ENCODE results near the gene SRSF10.
A peak's percentile ranks its signal among the peaks of the same experiment; 100 is the strongest.

The SRSF10 gene

GRCh38 chr1:23966973-23967493 is 13.1 kb downstream of the SRSF10 start:
- DNase-seq (ENCODE audit: low spot score), result no peak
- no peak for TF ChIP-seq CTCF (IDR thresholded peaks at IDR 0.05; ENCODE audit: extremely low read depth, insufficient read depth, missing control alignments)
- in situ Hi-C loops (cut with MboI; ENCODE audit: low pct_unique_long_range_greater_than_20kb, low sequenced_read_pairs, unreplicated experiment), result no loop called here

- no peak for TF ChIP-seq CTCF (IDR thresholded peaks at IDR 0.05; ENCODE audit: extremely low read depth, insufficient read depth, missing control alignments)
- in situ Hi-C loops (cut with MboI; ENCODE audit: low pct_unique_long_range_greater_than_20kb, low sequenced_read_pairs, unreplicated experiment), result no loop called here
These were observed 15.1 kb downstream of the SRSF10 start for GRCh38 chr1:23964790-23965740.

GRCh38 chr1:23964235-23964668 is 15.9 kb downstream of the SRSF10 start:
- in situ Hi-C loops (cut with MboI; ENCODE audit: low pct_unique_long_range_greater_than_20kb, low sequenced_read_pairs, unreplicated experiment), result no loop called here
- no peak for DNase-seq (ENCODE audit: low spot score)
- TF ChIP-seq CTCF (IDR thresholded peaks at IDR 0.05; ENCODE audit: extremely low read depth, insufficient read depth, missing control alignments), result no peak

More at GRCh38 chr1:23964790-23965740, 15.1 kb downstream of the SRSF10 start:
- no peak for DNase-seq (ENCODE audit: low spot score)

GRCh38 chr1:23963617-23964234 is 16.4 kb downstream of the SRSF10 start:
- in situ Hi-C loops (cut with MboI; ENCODE audit: low pct_unique_long_range_greater_than_20kb, low sequenced_read_pairs, unreplicated experiment), result no loop called here
- no peak for TF ChIP-seq CTCF (IDR thresholded peaks at IDR 0.05; ENCODE audit: extremely low read depth, insufficient read depth, missing control alignments)
- no peak for DNase-seq (ENCODE audit: low spot score)

- in situ Hi-C loops (cut with MboI; ENCODE audit: low pct_unique_long_range_greater_than_20kb, low sequenced_read_pairs, unreplicated experiment), result no loop called here
- TF ChIP-seq CTCF (IDR thresholded peaks at IDR 0.05; ENCODE audit: extremely low read depth, insufficient read depth, missing control alignments), result no peak
- DNase-seq (ENCODE audit: low spot score), result peak; percentile 5
These were observed 19.7 kb downstream of the SRSF10 start for GRCh38 chr1:23960291-23961020.
